GM12878 (cell line): ENCODE measurements around the gene RAPGEF3. TPM values are rescaled to one million over a fixed set of nuclear protein-coding genes. Genes with fewer than 3 reads are reported as not detected.

ENCODE experiments used
- ATAC-seq: fragments of 200-7000 bp; cut with Tn5 transposase; 3 replicates; pipeline ENCODE4 v1.9.1; 2020; ENCODE audit warnings: mild to moderate bottlenecking, moderate library complexity
- BruUV-seq: library from RNA; stranded (reverse); fragments of 400-500 nt; replicated peaks from 2 replicates; lab custom pipeline; 2021; lab: Mats Ljungman, UMichigan
- CTCF ChIA-PET: fragments of 300-600 bp; sonication (Branson Sonifier 250); formaldehyde crosslinking; extraction: SDS; loops from one replicate; lab custom pipeline; 2021; ENCODE audit warnings: inconsistent platforms; lab: Yijun Ruan, JAX
- POLR2A ChIA-PET: fragments of 350-600 bp; formaldehyde crosslinking; extraction: SDS; loops from one replicate; lab custom pipeline; 2021; ENCODE audit warnings: inconsistent platforms; lab: Charles Lee
- RAD21 ChIA-PET: fragments of 300-600 bp; sonication (Branson Sonifier 250); formaldehyde crosslinking; loops from one replicate; lab custom pipeline; 2023; ENCODE audit warnings: antibody characterized with exemption; ENCODE audit not compliant: unreplicated experiment; lab: Charles Lee
- SMC1A ChIA-PET: fragments of 300-600 bp; sonication (Branson Sonifier 250); formaldehyde crosslinking; loops from one replicate; lab custom pipeline; 2023; ENCODE audit not compliant: unreplicated experiment, uncharacterized antibody; lab: Charles Lee
- DNase-seq: peaks from one replicate; pipeline ENCODE4 v3.0.0-alpha.2; 2011; ENCODE audit warnings: low read depth, low spot score
- FAIRE-seq: peaks from 3 replicates; lab custom pipeline; 2011; peaks lifted over from hg19 to GRCh38; lab: Jason Lieb, UNC
- H2AFZ ChIP-seq: 2 replicates; pipeline ENCODE4 v1.6.0; 2011; ENCODE audit warnings: low read depth, low read length, control low read depth; ENCODE audit not compliant: control insufficient read depth
- H3K27ac ChIP-seq: 2 replicates; pipeline ENCODE4 v1.5.1; 2011; ENCODE audit warnings: control low read depth; ENCODE audit not compliant: control insufficient read depth, insufficient read depth
- H3K27me3 ChIP-seq, 2 experiments: replicated peaks in 1 of 2; 2 replicates each; pipeline versions ENCODE4 v1.6.0 to v1.6.1; 2011; ENCODE audit warnings: low read length in 1 of 2; ENCODE audit not compliant: control insufficient read depth in 2 of 2, insufficient read depth in 2 of 2
- H3K36me3 ChIP-seq, 2 experiments: 2 replicates each; pipeline ENCODE4 v1.5.1; 2011; ENCODE audit warnings: low read length in 1 of 2; ENCODE audit not compliant: control insufficient read depth in 2 of 2, insufficient read depth in 2 of 2
- H3K4me1 ChIP-seq: 2 replicates; pipeline ENCODE4 v1.6.1; 2011; ENCODE audit warnings: mild to moderate bottlenecking, low read length, moderate library complexity, mixed read lengths; ENCODE audit not compliant: control insufficient read depth, insufficient read depth
- H3K4me2 ChIP-seq: 2 replicates; pipeline ENCODE4 v1.6.0; 2011; ENCODE audit warnings: control low read depth; ENCODE audit not compliant: control insufficient read depth, insufficient read depth
- H3K4me3 ChIP-seq: fragments of 200-600 bp; sonication (generic); 2 replicates; pipeline ENCODE4 v1.5.1; 2016
- H3K79me2 ChIP-seq: 2 replicates; pipeline ENCODE4 v1.6.0; 2011; ENCODE audit warnings: low read length; ENCODE audit not compliant: control insufficient read depth, insufficient read depth
- H3K9ac ChIP-seq: 2 replicates; pipeline ENCODE4 v1.8.0; 2011; ENCODE audit warnings: low read length, control low read depth, mixed read lengths; ENCODE audit not compliant: control insufficient read depth, insufficient read depth
- H3K9me3 ChIP-seq: replicated peaks from 3 replicates; pipeline ENCODE4 v1.5.1; 2011; ENCODE audit warnings: mild to moderate bottlenecking, low read length; ENCODE audit not compliant: control insufficient read depth, insufficient read depth
- H4K20me1 ChIP-seq: 2 replicates; pipeline ENCODE4 v1.6.0; 2011; ENCODE audit not compliant: control insufficient read depth, insufficient read depth
- CHD1 ChIP-seq: IDR thresholded peaks from 2 replicates; pipeline ENCODE4 v1.6.1; 2012; ENCODE audit warnings: low read depth, low read length, improper control_type of control experiment
- HDGF ChIP-seq: fragments of 450-650 bp; IDR thresholded peaks from 2 replicates; pipeline ENCODE4 v1.6.1; 2016; ENCODE audit warnings: antibody characterized with exemption
- NFYA ChIP-seq: IDR thresholded peaks from 2 replicates; pipeline ENCODE4 v1.6.1; 2011; ENCODE audit warnings: low read depth, mild to moderate bottlenecking, low read length, improper control_type of control experiment, borderline replicate concordance
- SMARCA5 ChIP-seq: fragments of 450-650 bp; IDR thresholded peaks from 2 replicates; pipeline ENCODE4 v1.6.1; 2017; ENCODE audit warnings: mild to moderate bottlenecking
- WGBS: methylation state at CpG from one replicate; pipeline ENCODE4 v1.1.6; 2016; ENCODE audit warnings: low lambda C conversion rate; ENCODE audit not compliant: insufficient replicate concordance, insufficient coverage; ENCODE audit errors: missing lambda C conversion rate; 5-methylcytosine and 5-hydroxymethylcytosine counted together
- in situ Hi-C: fragments of 300-500 bp; cut with MboI; formaldehyde crosslinking; loops from 9 replicates; pipeline ENCODE4 v1.14.3; 2018; ENCODE audit warnings: mixed read lengths
- intact Hi-C: fragments of 100-400 bp; cut with micrococcal nuclease; formaldehyde crosslinking; loops from one replicate; pipeline ENCODE4 v1.14.2; 2022; ENCODE audit not compliant: unreplicated experiment
- polyA plus RNA-seq, 11 experiments: library from polyadenylated mRNA; depleted of rRNA in 4 of 11; unstranded in 6 of 11; stranded (reverse) in 5 of 11; fragments of >200 nt; fragmentation: Nextera tagmentation in 4 of 11; fragmentation: Illumina TruSeq in 1 of 11; extraction: Ambion mirVana in 4 of 11; extraction: Trizol in 1 of 11; gene quantifications; 1 replicate in 1 of 11; 2 replicates in 10 of 11; pipeline versions ENCODE4 v1.2.1 to v1.2.3, GENCODE V29; 2011 to 2016; ENCODE audit warnings: inconsistent platforms in 2 of 11, missing spikeins in 2 of 11, low read depth in 1 of 11
- total RNA-seq, 4 experiments: library from RNA; depleted of rRNA in 3 of 4; stranded (reverse); fragments of >200 nt in 3 of 4; fragmentation: Illumina TruSeq in 1 of 4; extraction: Trizol in 1 of 4; gene quantifications; 2 replicates each; pipeline versions ENCODE4 v1.2.1 to v1.2.3, GENCODE V29; 2013 to 2021
- TF ChIP-seq, protein P1 (sequence below): fragments of 450-650 bp; IDR thresholded peaks from 2 replicates; pipeline ENCODE4 v1.6.1; 2016; ENCODE audit warnings: mild to moderate bottlenecking, moderate library complexity, borderline replicate concordance
- TF ChIP-seq, protein P2 (sequence below): IDR thresholded peaks from 2 replicates; pipeline ENCODE4 v1.6.1; 2011; ENCODE audit warnings: mild to moderate bottlenecking, low read depth, low read length, moderate library complexity; ENCODE audit not compliant: insufficient replicate concordance
- TF ChIP-seq, protein P3 (sequence below): fragments of 450-650 bp; IDR thresholded peaks from 2 replicates; pipeline ENCODE4 v1.6.1; 2017; ENCODE audit warnings: antibody characterized with exemption, mild to moderate bottlenecking, moderate library complexity

RAPGEF3 gene
- total and polyA plus RNA-seq, 10 of the 15 experiments (the other 5 are each of a cell fraction or from before 2014, with no cell fraction given): 0.02 to 0.92 (median 0.31) TPM; not detected in 2

DNA sequence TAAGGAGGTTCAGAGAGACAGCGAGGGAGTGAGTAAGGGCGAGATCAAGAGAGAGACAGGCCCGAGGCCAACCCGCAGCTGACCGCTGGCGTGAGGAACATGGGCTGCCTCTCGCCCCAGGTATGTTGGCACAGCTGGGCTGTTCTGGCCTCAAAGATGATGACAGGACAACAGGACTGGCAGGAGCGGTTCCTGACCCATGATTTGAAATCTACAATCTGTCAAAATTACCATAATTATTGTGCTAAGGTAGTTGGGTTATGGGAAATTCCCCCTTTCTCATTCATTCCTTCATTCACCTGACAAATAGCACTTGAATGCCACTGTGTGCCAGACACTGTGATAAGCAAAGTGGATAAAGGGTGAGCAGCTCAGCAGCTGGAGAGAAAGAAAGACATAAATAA, 28.3 kb downstream of the RAPGEF3 start:
- no peak overlapping the region for H3K4me3 ChIP-seq
- POLR2A ChIA-PET: no interaction called here

More for the DNA sequence above, 28.3 kb downstream of the RAPGEF3 start:
- TF ChIP-seq, protein P1, sequence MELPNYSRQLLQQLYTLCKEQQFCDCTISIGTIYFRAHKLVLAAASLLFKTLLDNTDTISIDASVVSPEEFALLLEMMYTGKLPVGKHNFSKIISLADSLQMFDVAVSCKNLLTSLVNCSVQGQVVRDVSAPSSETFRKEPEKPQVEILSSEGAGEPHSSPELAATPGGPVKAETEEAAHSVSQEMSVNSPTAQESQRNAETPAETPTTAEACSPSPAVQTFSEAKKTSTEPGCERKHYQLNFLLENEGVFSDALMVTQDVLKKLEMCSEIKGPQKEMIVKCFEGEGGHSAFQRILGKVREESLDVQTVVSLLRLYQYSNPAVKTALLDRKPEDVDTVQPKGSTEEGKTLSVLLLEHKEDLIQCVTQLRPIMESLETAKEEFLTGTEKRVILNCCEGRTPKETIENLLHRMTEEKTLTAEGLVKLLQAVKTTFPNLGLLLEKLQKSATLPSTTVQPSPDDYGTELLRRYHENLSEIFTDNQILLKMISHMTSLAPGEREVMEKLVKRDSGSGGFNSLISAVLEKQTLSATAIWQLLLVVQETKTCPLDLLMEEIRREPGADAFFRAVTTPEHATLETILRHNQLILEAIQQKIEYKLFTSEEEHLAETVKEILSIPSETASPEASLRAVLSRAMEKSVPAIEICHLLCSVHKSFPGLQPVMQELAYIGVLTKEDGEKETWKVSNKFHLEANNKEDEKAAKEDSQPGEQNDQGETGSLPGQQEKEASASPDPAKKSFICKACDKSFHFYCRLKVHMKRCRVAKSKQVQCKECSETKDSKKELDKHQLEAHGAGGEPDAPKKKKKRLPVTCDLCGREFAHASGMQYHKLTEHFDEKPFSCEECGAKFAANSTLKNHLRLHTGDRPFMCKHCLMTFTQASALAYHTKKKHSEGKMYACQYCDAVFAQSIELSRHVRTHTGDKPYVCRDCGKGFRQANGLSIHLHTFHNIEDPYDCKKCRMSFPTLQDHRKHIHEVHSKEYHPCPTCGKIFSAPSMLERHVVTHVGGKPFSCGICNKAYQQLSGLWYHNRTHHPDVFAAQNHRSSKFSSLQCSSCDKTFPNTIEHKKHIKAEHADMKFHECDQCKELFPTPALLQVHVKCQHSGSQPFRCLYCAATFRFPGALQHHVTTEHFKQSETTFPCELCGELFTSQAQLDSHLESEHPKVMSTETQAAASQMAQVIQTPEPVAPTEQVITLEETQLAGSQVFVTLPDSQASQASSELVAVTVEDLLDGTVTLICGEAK: no peak
- no peak for TF ChIP-seq HDGF
- TF ChIP-seq NFYA: no peak
- no peak for TF ChIP-seq SMARCA5
- no peak for TF ChIP-seq CHD1
- TF ChIP-seq, protein P2, sequence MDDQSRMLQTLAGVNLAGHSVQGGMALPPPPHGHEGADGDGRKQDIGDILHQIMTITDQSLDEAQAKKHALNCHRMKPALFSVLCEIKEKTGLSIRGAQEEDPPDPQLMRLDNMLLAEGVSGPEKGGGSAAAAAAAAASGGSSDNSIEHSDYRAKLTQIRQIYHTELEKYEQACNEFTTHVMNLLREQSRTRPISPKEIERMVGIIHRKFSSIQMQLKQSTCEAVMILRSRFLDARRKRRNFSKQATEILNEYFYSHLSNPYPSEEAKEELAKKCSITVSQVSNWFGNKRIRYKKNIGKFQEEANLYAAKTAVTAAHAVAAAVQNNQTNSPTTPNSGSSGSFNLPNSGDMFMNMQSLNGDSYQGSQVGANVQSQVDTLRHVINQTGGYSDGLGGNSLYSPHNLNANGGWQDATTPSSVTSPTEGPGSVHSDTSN: no peak
- TF ChIP-seq, protein P3, sequence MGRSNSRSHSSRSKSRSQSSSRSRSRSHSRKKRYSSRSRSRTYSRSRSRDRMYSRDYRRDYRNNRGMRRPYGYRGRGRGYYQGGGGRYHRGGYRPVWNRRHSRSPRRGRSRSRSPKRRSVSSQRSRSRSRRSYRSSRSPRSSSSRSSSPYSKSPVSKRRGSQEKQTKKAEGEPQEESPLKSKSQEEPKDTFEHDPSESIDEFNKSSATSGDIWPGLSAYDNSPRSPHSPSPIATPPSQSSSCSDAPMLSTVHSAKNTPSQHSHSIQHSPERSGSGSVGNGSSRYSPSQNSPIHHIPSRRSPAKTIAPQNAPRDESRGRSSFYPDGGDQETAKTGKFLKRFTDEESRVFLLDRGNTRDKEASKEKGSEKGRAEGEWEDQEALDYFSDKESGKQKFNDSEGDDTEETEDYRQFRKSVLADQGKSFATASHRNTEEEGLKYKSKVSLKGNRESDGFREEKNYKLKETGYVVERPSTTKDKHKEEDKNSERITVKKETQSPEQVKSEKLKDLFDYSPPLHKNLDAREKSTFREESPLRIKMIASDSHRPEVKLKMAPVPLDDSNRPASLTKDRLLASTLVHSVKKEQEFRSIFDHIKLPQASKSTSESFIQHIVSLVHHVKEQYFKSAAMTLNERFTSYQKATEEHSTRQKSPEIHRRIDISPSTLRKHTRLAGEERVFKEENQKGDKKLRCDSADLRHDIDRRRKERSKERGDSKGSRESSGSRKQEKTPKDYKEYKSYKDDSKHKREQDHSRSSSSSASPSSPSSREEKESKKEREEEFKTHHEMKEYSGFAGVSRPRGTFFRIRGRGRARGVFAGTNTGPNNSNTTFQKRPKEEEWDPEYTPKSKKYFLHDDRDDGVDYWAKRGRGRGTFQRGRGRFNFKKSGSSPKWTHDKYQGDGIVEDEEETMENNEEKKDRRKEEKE: no peak
- no peaks in the 10 kb centered on the region; a peak in 1 of 4 replicates for H3K36me3 ChIP-seq
- no peaks in the 10 kb centered on the region for H3K27me3 ChIP-seq
- DNase-seq: no peak
- peaks cover 18% of the 10 kb centered on the region for H3K4me1 ChIP-seq
- no peaks in the 10 kb centered on the region for H4K20me1 ChIP-seq
- FAIRE-seq: no peak
- no peak overlapping the region for H3K4me2 ChIP-seq
- ChIA-PET CTCF (interaction anchor here (1.4 to 5.4 kb wide), 4 partner anchors 12 to 37 kb away, joined by 5 to 71 read pairs (median 18); no protein-coding TSS in a partner anchor), RAD21 (no interaction called here), SMC1A (interaction anchor here (3.8 kb wide), 1 partner anchor 11 kb away, joined by 20 read pairs; no protein-coding TSS in a partner anchor)
- H3K79me2 ChIP-seq: no peaks in the 10 kb centered on the region
- no peak overlapping the region for H2AFZ ChIP-seq
- in situ Hi-C loops: no loop called here
- no peaks in the 10 kb centered on the region for H3K9me3 ChIP-seq
- ATAC-seq: no peak
- BruUV-seq: no TSS peak
- no peak overlapping the region for H3K9ac ChIP-seq
- intact Hi-C loops: no loop called here
- WGBS: 88% methylated on average over 8 of the region's 8 CpGs
- no peak overlapping the region for H3K27ac ChIP-seq
